Activated CD4-positive, alpha-beta T cell treated with anti-CD3 and anti-CD28 coated beads, Interleukin-2, amount 50 U/mL, for 48 hours (primary cell): ENCODE measurements around the gene OR2AG2.

Source experiments
- DNase-seq, 2 experiments: peaks; one replicate each; pipeline ENCODE4 v3.0.0-alpha.2; 2020

The OR2AG2 gene

GRCh38 chr11:6737872-6738466 is 33.8 kb downstream of the OR2AG2 start:
- peak; percentile 65 to 75 for DNase-seq

GRCh38 chr11:6736495-6737121 is 35.2 kb downstream of the OR2AG2 start:
- DNase-seq: no peak

- no peak for DNase-seq
These were observed 36.5 kb downstream of the OR2AG2 start for GRCh38 chr11:6735306-6735705.

- DNase-seq: no peak
These were observed 37.2 kb downstream of the OR2AG2 start for GRCh38 chr11:6734616-6735015.

- no peak for DNase-seq
These were observed 38.2 kb downstream of the OR2AG2 start for GRCh38 chr11:6733326-6734275.

- DNase-seq: no peak
These were observed 43.6 kb downstream of the OR2AG2 start for GRCh38 chr11:6727971-6728760.

GRCh38 chr11:6725386-6725896 is 46.3 kb downstream of the OR2AG2 start:
- DNase-seq: no peak

GRCh38 chr11:6724013-6724412 is 47.8 kb downstream of the OR2AG2 start:
- no peak for DNase-seq

- no peak for DNase-seq
These were observed 50.4 kb downstream of the OR2AG2 start for GRCh38 chr11:6721343-6721742.

GRCh38 chr11:6719576-6719975 is 52.2 kb downstream of the OR2AG2 start:
- no peak for DNase-seq

GRCh38 chr11:6717426-6717825 is 54.4 kb downstream of the OR2AG2 start:
- DNase-seq: no peak
